Activated CD4-positive, alpha-beta T cell treated with anti-CD3 and anti-CD28 coated beads for 36 hours (primary cell): ENCODE results near the gene GALNS. TPM values are rescaled to one million over a fixed set of nuclear protein-coding genes. Genes with fewer than 3 reads are reported as not detected.

Experiments used
- ATAC-seq: fragments of 200-7000 bp; cut with Tn5 transposase; one replicate; pipeline ENCODE4 v1.10.0; 2021; ENCODE audit warnings: mild to moderate bottlenecking, moderate library complexity
- CTCF ChIA-PET: fragments of 350-600 bp; sonication (Branson Sonifier 250); formaldehyde crosslinking; loops from one replicate; lab custom pipeline; 2021; ENCODE audit warnings: antibody characterized with exemption; lab: Charles Lee
- POLR2A ChIA-PET: fragments of 350-600 bp; sonication (Branson Sonifier 250); formaldehyde crosslinking; loops from one replicate; lab custom pipeline; 2021; ENCODE audit warnings: antibody characterized with exemption, inconsistent platforms; lab: Charles Lee
- DNase-seq: peaks from one replicate; pipeline ENCODE4 v3.0.0-alpha.2; 2020
- H3K27ac Mint-ChIP-seq: one replicate; pipeline ENCODE4 v1.8.0; 2021; ENCODE audit warnings: mixed read lengths
- H3K27me3 Mint-ChIP-seq: one replicate; pipeline ENCODE4 v1.8.0; 2021; ENCODE audit warnings: mixed read lengths
- H3K36me3 Mint-ChIP-seq: one replicate; pipeline ENCODE4 v1.8.0; 2021; ENCODE audit warnings: low read depth, mixed read lengths
- H3K4me1 Mint-ChIP-seq: one replicate; pipeline ENCODE4 v1.8.0; 2021; ENCODE audit warnings: mixed read lengths
- H3K4me3 Mint-ChIP-seq: one replicate; pipeline ENCODE4 v1.8.0; 2021; ENCODE audit warnings: mild to moderate bottlenecking, moderate library complexity, mixed read lengths
- H3K9me3 Mint-ChIP-seq: one replicate; pipeline ENCODE4 v1.8.0; 2021; ENCODE audit warnings: low read depth, mixed read lengths
- intact Hi-C, 2 experiments: fragments of 100-400 bp; cut with DNase I in 1 of 2; cut with micrococcal nuclease in 1 of 2; formaldehyde crosslinking; loops; one replicate each; pipeline versions ENCODE4 v1.14.2 to v1.15.1; 2022 to 2024; cut with DNase I, micrococcal nuclease
- total RNA-seq, 2 experiments: library from RNA; stranded (reverse); gene quantifications; one replicate each; pipeline ENCODE4 v1.2.3, GENCODE V29; 2021

Gene GALNS
- total RNA-seq, 2 experiments from 2014 or later, result 20.1 TPM

GRCh38 chr16:88839745-88840599 lies 16.8 kb downstream of the GALNS start:
- CTCF ChIA-PET, result interaction anchor here (0.6 kb wide), 1 partner anchor 1136 kb away, joined by 3 read pairs; no protein-coding TSS in a partner anchor
- intact Hi-C loops, result no loop called here

GRCh38 chr16:88839026-88839529 lies 17.7 kb downstream of the GALNS start:
- H3K27me3 Mint-ChIP-seq, result no peaks in the 10 kb centered on the region
- ATAC-seq (no peak), DNase-seq (no peak)
- H3K27ac Mint-ChIP-seq, result no peak overlapping the region
- H3K9me3 Mint-ChIP-seq, result no peaks in the 10 kb centered on the region
- no peaks in the 10 kb centered on the region for H3K4me1 Mint-ChIP-seq
- ChIA-PET POLR2A (no interaction called here), CTCF (no interaction called here)
- intact Hi-C loops, result no loop called here
- H3K4me3 Mint-ChIP-seq, result no peak overlapping the region
- H3K36me3 Mint-ChIP-seq, result peaks cover 3% of the 10 kb centered on the region

More at GRCh38 chr16:88839745-88840599, 16.8 kb downstream of the GALNS start:
- H3K36me3 Mint-ChIP-seq, result peaks cover 3% of the 10 kb centered on the region
- no peaks in the 10 kb centered on the region for H3K9me3 Mint-ChIP-seq
- DNase-seq (no peak), ATAC-seq (no peak)
- POLR2A ChIA-PET, result no interaction called here
- no peaks in the 10 kb centered on the region for H3K27me3 Mint-ChIP-seq
- no peak overlapping the region for H3K4me3 Mint-ChIP-seq
- H3K4me1 Mint-ChIP-seq, result no peaks in the 10 kb centered on the region
- no peak overlapping the region for H3K27ac Mint-ChIP-seq

GRCh38 chr16:88838566-88838965 lies 18.2 kb downstream of the GALNS start:
- no peak for DNase-seq
- Mint-ChIP-seq H3K27ac (no peak overlapping the region), H3K4me3 (no peak overlapping the region), H3K4me1 (no peaks in the 10 kb centered on the region), H3K27me3 (no peaks in the 10 kb centered on the region), H3K36me3 (peaks cover 3% of the 10 kb centered on the region), H3K9me3 (no peaks in the 10 kb centered on the region)
- no peak for ATAC-seq
- CTCF ChIA-PET, result no interaction called here
- intact Hi-C loops, result no loop called here
- POLR2A ChIA-PET, result no interaction called here

- intact Hi-C loops, result no loop called here
- Mint-ChIP-seq H3K4me3 (no peak overlapping the region), H3K27ac (no peak overlapping the region), H3K4me1 (no peaks in the 10 kb centered on the region), H3K36me3 (peaks cover 3% of the 10 kb centered on the region), H3K9me3 (no peaks in the 10 kb centered on the region), H3K27me3 (no peaks in the 10 kb centered on the region)
- ATAC-seq (no peak), DNase-seq (no peak)
- CTCF ChIA-PET, result no interaction called here
- POLR2A ChIA-PET, result no interaction called here
Measured at GRCh38 chr16:88837806-88838205, 18.9 kb downstream of the GALNS start.

GRCh38 chr16:88836791-88837190 lies 20.0 kb downstream of the GALNS start:
- H3K27me3 Mint-ChIP-seq, result no peaks in the 10 kb centered on the region
- POLR2A ChIA-PET, result interaction anchor here (0.6 kb wide), 1 partner anchor 54 kb away, joined by 7 read pairs; no protein-coding TSS in a partner anchor
- ATAC-seq, result no peak
- no peaks in the 10 kb centered on the region for H3K4me1 Mint-ChIP-seq
- H3K36me3 Mint-ChIP-seq, result peaks cover 3% of the 10 kb centered on the region
- intact Hi-C loops, result no loop called here
- H3K4me3 Mint-ChIP-seq, result no peak overlapping the region
- H3K9me3 Mint-ChIP-seq, result no peaks in the 10 kb centered on the region
- no peak for DNase-seq
- CTCF ChIA-PET, result interaction anchor here (0.8 kb wide), 1 partner anchor 232 kb away, joined by 5 read pairs; no protein-coding TSS in a partner anchor
- no peak overlapping the region for H3K27ac Mint-ChIP-seq

- intact Hi-C loops, result no loop called here
- Mint-ChIP-seq H3K27ac (no peak overlapping the region), H3K27me3 (no peaks in the 10 kb centered on the region), H3K36me3 (peaks cover 3% of the 10 kb centered on the region), H3K4me3 (no peak overlapping the region), H3K4me1 (no peaks in the 10 kb centered on the region), H3K9me3 (no peaks in the 10 kb centered on the region)
- POLR2A ChIA-PET, result no interaction called here
- CTCF ChIA-PET, result no interaction called here
- DNase-seq, result no peak
- no peak for ATAC-seq
Measured at GRCh38 chr16:88835818-88836217, 20.9 kb downstream of the GALNS start.

- ChIA-PET POLR2A (no interaction called here), CTCF (interaction anchor here (1.5 kb wide), 1 partner anchor 23 kb away, joined by 5 read pairs; no protein-coding TSS in a partner anchor)
- DNase-seq (no peak), ATAC-seq (no peak)
- Mint-ChIP-seq H3K9me3 (no peaks in the 10 kb centered on the region), H3K36me3 (peaks cover 3% of the 10 kb centered on the region), H3K4me1 (no peaks in the 10 kb centered on the region), H3K27me3 (no peaks in the 10 kb centered on the region), H3K4me3 (no peak overlapping the region), H3K27ac (no peak overlapping the region)
- intact Hi-C loops, result no loop called here
Measured at GRCh38 chr16:88835383-88835782, 21.4 kb downstream of the GALNS start.

- no peaks in the 10 kb centered on the region for H3K4me1 Mint-ChIP-seq
- POLR2A ChIA-PET, result no interaction called here
- no peak overlapping the region for H3K4me3 Mint-ChIP-seq
- no peak for ATAC-seq
- H3K27me3 Mint-ChIP-seq, result no peaks in the 10 kb centered on the region
- intact Hi-C loops, result no loop called here
- no peaks in the 10 kb centered on the region for H3K9me3 Mint-ChIP-seq
- no peak for DNase-seq
- H3K27ac Mint-ChIP-seq, result no peak overlapping the region
- no peaks in the 10 kb centered on the region for H3K36me3 Mint-ChIP-seq
- CTCF ChIA-PET, result interaction anchor here (1.5 kb wide), 1 partner anchor 23 kb away, joined by 5 read pairs; no protein-coding TSS in a partner anchor
Measured at GRCh38 chr16:88834670-88835069, 22.1 kb downstream of the GALNS start.

GRCh38 chr16:88833086-88833485 lies 23.7 kb downstream of the GALNS start:
- POLR2A ChIA-PET, result no interaction called here
- Mint-ChIP-seq H3K27ac (no peak overlapping the region), H3K36me3 (no peaks in the 10 kb centered on the region), H3K27me3 (no peaks in the 10 kb centered on the region), H3K9me3 (no peaks in the 10 kb centered on the region), H3K4me1 (no peaks in the 10 kb centered on the region), H3K4me3 (no peak overlapping the region)
- ATAC-seq (no peak), DNase-seq (no peak)
- intact Hi-C loops, result no loop called here
- CTCF ChIA-PET, result interaction anchor here (1.2 kb wide), 1 partner anchor 11 kb away, joined by 3 read pairs; no protein-coding TSS in a partner anchor

- H3K36me3 Mint-ChIP-seq, result no peaks in the 10 kb centered on the region
- H3K27ac Mint-ChIP-seq, result no peak overlapping the region
- no peaks in the 10 kb centered on the region for H3K27me3 Mint-ChIP-seq
- H3K4me3 Mint-ChIP-seq, result no peak overlapping the region
- intact Hi-C loops, result no loop called here
- H3K4me1 Mint-ChIP-seq, result no peaks in the 10 kb centered on the region
- no peaks in the 10 kb centered on the region for H3K9me3 Mint-ChIP-seq
- CTCF ChIA-PET, result no interaction called here
- POLR2A ChIA-PET, result no interaction called here
- no peak for ATAC-seq
- no peak for DNase-seq
Measured at GRCh38 chr16:88831838-88832237, 24.9 kb downstream of the GALNS start.

GRCh38 chr16:88830783-88831182 lies 26.0 kb downstream of the GALNS start:
- Mint-ChIP-seq H3K36me3 (no peaks in the 10 kb centered on the region), H3K9me3 (no peaks in the 10 kb centered on the region), H3K4me3 (no peak overlapping the region), H3K27ac (no peak overlapping the region), H3K4me1 (no peaks in the 10 kb centered on the region), H3K27me3 (no peaks in the 10 kb centered on the region)
- POLR2A ChIA-PET, result no interaction called here
- ATAC-seq (no peak), DNase-seq (no peak)
- CTCF ChIA-PET, result no interaction called here
- intact Hi-C loops, result no loop called here

- Mint-ChIP-seq H3K9me3 (no peaks in the 10 kb centered on the region), H3K27me3 (no peaks in the 10 kb centered on the region), H3K4me1 (no peaks in the 10 kb centered on the region), H3K27ac (no peak overlapping the region), H3K4me3 (no peak overlapping the region), H3K36me3 (no peaks in the 10 kb centered on the region)
- ATAC-seq, result no peak
- DNase-seq, result no peak
- POLR2A ChIA-PET, result no interaction called here
- CTCF ChIA-PET, result no interaction called here
- intact Hi-C loops, result no loop called here
Measured at GRCh38 chr16:88830258-88830657, 26.5 kb downstream of the GALNS start.
